HG02884 (cell line): Measurements from ENCODE around the gene KCNV2.

ENCODE experiments used
- ATAC-seq: cut with Tn5 transposase; IDR thresholded peaks from one replicate; pipeline ENCODE4 v1.9.1; 2021; ENCODE audit warnings: mild to moderate bottlenecking, moderate library complexity; ENCODE audit not compliant: unreplicated experiment

KCNV2 gene

DNA sequence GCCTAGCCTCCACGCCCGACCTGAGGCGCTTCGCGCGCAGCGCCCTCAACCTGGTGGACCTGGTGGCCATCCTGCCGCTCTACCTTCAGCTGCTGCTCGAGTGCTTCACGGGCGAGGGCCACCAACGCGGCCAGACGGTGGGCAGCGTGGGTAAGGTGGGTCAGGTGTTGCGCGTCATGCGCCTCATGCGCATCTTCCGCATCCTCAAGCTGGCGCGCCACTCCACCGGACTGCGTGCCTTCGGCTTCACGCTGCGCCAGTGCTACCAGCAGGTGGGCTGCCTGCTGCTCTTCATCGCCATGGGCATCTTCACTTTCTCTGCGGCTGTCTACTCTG is 1.4 kb downstream of the KCNV2 start:
- ATAC-seq = no peak

DNA sequence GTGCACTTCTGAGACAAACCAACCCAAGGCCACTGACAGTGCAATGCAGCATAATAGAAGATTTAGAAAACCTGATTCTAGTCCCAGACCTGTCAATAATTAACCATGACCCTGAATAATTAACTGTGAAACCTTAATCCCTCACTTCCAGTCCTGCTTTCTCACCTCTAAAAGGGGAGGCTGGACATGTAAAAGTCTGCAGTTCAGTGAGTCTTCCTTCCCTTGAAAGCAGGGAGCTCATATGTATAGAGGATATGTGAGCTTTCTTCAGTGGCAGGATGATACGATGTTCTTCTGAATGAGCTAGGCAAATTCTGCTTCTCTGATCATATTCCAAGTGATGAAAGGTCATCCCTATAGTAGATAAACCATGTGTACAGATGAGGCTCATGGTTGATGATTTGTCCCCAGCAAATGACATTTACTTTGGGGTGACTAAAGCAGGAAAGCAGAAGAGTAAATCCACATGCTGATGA is 2.9 kb downstream of the KCNV2 start:
- no peak for ATAC-seq

DNA sequence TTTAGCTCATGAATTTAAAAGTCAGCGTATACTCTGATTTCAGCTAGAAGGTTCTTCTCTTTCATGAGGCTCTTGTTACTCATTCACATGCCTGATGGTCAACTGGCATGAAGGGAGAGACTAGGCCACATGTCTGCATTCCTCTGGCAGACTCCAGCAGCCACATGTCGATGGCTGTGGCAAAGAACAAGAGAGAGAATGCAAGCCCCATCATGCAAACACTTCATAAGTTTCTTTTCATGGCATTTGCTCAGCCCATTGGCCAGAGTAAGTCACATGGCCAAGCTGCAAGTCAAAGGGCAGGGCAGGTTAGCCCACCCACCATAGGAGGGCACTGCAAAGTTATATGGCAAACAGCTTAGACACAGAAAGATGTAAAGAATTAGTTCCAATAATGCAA is 5.4 kb downstream of the KCNV2 start:
- ATAC-seq = no peak

DNA sequence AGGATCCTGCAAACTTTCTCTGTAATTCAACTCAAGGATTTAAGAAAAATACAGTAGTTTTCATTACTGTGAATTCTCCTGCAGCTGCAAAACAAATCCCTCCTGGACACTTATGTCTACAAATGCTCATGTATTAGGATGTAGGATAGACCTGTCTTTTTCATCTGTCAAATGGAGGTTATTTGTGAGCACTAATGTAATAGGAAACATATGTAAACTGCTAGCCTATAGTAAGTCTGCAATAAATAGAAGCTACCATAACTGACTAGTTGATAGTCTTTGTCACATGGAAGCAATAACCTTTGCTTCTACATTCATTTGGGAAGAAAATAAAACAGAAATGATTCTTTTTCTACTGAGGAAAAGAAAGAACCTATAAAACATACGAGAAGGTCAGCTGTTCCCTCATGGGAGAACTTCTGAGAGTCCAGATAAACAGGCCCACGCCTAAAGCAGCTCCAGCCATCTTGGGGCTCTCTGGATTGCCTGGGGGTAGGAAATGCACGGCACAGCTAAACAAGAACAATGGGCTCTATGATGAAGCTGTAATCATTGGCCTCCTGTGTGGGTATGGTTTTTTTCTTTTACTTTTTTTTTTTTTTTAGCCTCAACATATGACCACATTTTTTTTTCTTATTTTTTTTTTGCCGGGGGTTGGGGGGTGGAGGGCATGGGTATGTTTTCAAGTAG is 6.2 kb downstream of the KCNV2 start:
- ATAC-seq = no peak

DNA sequence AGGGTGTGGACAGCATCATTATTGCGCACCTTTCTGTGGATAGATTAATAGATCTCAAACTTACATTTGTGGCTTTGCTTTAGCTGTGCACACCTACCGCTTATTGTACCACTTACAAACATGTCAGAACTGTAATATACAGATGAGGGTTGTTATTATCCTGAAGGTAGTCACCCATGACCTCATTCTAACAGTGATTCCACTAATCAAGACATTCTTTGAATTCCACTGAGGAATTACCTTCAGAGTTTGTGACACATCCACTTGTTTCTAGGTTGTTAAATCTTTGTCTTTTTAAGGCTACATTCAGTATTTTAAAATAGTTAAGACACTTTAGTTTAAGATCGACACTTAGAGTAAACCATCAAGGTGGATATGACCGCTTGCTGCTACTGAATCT is 7.8 kb downstream of the KCNV2 start:
- no peak for ATAC-seq

DNA sequence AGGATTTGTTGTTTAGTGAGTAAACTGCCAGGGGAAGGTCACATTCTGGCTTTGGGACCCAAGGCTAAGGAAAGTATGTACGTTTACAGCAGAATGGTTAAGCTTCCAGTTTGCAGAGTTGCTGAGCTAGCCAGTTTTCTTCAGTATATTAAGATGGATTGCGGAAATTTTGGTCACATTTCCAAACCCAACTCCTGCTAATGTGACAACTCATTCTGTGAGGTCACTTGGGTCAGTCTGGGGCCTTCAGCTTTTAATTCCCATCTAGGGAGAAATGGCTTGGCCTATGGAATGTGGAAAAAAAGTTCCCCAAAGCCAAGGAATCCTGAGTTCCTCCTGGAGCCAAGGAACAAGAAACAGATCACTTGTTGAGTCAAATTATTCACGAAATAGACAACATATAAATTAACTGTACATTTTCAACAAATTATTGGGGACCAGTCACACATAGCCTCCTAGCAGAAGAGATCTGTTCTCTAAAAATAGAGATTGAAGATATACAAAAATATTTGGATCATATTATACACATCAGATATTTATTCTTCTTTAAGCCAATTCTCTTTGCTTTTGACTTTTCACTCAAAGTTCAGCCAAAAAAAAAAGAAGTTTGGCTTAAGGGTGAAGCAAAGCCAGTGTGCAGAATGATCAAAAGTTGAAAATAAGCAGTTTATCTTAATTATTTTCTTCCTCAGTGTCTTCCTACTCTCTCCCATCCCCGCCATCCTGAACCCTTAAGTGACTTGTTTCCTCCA is 8.8 kb downstream of the KCNV2 start:
- ATAC-seq = no peak

DNA sequence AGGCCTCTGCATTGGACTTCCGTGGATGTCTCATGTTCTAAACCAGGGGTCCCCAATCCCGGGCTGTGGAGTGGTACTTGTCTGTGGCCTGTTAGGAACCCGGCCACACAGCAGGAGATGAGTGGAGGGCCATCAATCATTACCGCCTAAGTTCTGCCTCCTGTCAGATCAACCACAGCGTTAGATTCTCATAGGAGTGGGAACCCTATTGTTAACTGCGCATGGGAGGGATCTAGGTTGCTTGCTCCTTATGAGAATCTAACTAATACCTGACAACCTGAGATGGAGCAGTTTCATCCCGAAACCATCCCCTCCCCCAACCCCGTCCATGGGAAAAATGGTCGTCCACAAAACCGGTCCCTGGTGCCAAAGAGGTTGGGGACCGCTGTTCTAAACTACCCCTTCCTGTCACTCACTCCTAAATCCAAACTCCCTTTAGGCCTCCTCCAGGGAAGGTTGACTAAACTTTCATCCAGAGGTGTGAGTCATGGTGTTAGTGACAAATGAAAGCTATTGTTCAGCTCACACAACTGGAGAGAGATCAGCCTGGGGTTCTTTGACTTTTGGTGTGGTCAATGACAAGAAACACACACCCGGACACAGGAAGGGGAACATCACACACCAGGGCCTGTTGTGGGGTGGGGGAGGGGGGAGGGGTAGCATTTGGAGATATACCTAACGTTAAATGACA is 9.5 kb downstream of the KCNV2 start:
- no peak for ATAC-seq

DNA sequence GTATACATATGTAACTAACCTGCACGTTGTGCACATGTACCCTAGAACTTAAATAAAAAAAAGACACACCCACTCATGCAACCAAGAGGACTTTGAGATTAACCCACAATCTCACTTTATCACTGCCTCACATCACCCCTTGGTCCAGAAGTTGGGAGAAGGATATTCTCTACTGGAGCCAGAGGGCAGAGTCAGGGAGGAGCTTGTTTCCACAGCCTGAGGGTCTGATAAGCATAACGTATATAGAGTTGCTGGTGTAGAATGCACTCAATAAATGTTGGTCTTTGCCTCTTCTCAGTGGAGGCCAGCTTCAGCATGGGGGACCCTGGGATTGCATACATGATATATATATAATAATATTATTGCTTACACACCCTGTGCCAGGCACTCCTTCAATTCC is 10.1 kb downstream of the KCNV2 start:
- ATAC-seq = no peak

DNA sequence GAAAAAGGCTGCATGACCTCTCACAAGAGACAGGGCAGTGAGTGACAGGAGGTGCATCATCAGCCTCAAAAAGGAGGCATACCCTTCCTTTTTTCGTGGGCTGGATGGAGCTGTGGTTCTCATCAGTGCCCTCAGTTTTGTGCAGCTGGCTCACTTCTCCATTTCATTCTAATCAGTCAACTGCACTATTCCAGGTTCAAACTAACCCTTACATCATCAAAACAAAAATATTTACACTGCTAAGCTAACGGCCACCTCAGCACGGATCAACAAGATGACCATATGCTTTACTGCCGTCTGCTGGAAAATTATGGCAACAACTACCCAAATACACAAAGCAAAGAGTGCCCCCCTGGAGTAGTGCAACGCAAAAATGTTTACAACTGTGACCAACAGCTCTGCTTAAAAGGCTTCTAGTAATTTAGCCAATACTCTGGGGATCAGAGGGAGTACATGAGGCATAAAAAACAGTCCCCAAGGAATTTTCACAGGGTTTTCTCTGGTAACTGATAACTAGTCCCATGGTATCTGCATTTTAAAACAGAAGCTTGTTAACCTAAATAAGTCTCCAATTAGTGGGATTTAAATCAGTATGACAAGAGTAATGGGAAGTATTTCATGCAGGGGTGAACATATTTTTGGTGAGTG is 10.8 kb downstream of the KCNV2 start:
- peak; percentile 81 for ATAC-seq

DNA sequence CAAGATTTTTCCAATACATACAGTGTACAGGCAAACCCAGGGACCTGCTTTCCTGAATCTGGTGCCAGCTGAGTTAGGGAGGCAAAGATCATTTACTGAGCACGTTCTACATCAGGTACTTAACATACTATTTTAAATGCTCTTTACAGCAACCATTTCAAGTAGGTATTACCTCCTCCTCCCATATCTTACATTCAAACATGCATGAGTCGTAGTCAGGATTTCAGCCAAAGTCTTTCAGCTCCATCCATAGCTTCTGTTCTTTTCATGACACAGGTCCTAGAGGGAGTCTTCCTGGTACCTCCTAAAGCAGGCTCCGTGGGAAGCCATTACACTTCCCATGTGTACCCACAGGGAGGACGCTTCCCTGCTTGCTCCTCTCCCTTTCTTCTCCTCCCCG is 11.7 kb downstream of the KCNV2 start:
- ATAC-seq = no peak

DNA sequence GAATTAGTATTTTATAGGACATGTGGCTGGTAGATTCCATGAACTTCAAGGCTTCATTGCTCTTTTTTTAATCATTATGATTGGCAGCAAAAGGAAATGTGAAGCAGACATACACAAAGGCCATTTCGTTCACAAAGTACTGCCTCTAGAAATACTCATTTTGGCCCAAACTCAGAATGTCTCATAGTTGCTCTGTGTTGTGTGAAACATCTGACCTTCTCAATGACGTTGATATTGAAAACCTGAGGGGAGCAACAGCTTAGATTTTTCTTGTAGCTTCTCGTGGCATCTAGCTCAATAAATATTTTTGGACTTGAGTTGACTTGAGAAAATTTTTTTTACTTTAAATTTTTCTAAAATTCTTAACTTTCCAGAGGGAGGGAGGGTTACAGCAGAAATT is 12.4 kb downstream of the KCNV2 start:
- ATAC-seq = no peak

DNA sequence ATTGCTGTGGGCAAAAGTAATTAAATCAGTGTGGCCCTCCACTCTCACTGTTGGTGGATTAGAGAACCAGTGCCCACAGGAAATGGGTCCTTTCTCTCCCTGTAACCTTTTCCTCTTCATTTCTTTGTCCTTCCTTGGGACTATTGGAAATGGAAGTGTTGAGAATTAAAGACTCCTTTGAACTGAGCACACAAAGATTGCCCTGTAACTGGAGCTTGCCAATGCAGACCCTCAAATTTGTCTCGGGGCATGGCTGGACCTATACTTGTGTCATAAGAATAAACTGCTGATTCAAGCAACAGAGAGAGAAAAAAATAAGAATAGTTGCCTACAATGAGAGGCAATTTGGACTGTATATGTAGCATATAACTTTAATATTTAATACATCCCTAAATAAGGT is 13.7 kb downstream of the KCNV2 start:
- ATAC-seq = no peak

DNA sequence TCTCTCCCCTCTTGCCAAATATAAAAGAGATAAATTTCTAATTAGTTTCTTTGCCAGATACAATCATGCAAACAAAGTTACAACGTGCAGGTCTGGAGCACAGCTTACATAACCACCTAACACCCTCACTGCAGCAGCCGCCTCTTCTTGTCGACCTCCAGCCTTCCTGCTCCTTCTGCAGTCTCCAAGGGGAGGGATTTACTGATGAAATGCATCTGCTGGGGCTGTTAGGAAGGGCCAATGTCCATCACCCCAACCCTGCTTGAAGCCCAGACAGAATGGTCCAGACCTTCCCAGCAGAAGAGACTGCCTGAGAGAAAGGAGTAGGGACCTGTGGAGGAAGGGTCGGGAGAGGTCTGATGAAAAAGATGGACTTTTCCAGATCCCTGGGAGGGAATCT is 15.2 kb downstream of the KCNV2 start:
- no peak for ATAC-seq

DNA sequence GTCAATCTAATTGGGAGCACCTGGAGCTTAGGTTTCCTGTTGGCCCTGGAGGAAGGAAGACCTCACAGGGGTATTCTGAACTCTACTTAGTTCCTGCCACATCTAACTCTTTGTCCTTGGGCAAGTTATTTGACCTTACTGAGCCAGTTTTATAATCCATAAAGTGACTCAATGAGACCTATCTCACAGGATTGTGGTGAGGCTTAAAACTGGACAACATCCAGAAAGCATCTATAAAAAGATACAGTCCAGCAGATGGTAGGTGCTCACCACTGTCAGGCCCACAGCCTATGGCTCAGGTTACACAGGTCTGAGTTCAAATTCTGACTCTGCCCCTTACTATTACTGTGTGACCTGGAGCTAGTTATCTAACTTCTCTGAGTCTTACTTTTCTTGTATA is 23.3 kb downstream of the KCNV2 start:
- ATAC-seq = no peak

DNA sequence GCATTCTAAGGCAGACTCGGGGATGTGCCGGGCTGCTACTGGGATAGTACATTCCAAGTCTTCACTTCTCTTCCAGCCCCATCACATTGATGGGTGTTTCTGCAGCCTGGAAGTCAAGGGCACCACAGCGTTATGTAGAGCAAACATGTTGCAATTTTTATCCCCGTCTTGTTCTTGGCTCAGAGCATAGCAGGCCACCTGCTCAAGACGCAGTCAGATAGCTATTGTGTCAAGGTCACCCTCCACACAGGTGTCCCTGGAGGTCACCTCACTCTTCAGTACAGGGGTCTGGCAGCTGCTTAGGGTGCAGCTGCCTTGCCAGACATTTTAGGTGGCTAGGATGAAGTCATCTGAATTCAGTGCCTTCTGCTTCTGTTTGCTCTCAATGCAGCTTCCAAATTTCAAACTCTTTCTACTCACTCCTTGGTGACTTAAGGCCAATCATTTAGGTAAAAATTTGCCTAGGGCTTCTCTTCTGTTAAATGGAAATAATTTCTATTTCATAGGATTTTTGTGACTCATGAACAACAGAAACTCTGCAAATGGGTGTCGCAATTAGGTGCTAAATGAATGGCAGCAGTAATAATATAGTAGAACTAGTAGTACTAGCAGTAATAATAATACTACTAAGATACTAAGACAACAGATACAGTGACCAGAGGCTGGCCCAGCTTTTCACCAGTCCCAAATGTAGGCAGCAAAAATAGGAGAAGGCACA is 24.3 kb downstream of the KCNV2 start:
- no peak for ATAC-seq

DNA sequence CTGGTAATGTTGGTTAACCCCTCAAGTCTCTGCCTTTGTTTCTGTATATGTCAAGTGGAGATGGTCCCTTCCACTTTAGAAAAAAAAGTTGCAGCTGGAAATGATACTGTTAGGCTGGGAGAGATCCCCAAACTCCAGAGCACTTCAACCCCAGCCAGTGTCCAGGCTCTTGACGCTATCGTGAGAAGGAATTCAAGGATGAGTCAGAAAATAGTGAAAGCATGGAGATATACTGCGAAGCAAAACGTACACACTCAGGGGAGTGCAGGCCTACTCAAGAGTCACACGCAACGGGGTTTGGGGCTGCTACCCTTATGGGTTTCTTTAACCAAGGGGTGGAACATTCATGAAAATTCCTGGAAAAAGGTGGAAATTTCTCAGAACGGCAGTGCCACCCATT is 24.9 kb downstream of the KCNV2 start:
- ATAC-seq = no peak

DNA sequence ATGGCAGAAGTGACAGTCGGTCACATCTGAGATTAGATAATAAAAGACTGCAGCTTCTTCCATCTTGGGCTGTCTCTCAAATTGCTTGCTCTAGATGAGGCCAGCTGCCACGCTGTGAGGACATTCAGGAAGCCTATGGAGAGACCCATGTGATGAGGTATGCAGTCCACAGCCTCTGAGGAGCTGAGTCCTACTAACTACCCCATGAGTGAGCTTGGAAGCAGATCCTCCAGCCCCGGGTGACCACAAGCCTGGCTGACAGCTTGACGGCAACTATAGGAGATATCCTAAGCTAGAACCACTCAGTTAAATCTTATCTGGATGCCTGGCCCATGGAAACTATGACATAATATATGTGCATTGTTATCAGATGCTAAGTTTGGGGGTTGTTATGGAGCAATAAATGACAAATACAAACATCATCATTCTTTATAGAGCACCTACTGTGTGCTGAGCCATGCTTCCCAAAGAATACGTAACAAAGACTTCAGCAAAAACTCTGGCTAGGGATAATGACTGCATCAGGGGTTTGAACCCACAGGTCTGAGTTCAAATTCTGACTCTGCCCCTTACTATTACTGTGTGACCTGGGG is 26.7 kb downstream of the KCNV2 start:
- no peak for ATAC-seq

DNA sequence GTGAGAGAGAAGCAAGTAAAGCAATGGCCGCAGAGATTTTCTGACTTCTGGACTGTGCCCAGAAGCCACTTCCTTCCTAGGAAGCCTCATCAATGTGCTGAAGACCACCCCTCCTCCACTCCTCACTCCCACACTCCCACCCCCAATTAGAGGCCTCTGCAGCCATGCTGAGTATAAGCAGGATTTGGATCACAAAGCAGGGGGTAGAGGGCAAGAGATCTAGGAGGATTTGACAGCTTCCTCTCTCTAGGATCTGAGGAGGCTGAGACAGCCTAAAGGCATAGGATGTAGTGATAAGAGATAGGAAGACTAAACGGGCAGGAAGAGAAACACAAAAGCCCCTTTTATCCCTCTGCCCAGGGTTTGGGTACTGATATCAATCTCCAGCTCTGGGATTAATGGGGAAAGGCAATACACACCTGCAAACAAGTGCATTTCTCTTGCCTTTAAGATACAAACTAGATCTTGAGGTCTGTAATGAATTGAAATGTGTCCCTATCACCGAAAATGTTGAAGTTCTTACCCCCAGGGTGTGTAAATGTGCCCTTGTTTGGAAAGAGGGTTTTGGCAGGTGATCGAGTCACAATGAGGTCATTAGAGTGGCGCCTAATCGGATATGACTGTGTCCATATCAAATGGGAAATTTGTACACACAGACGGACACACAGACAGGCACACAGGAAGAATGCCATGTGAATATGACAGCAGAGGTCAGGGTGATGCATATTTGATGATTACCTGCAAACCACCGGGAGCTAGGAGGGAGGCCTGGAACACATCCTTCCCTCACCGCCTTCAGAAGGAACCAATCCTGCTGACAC is 28.5 kb downstream of the KCNV2 start:
- no peak for ATAC-seq

DNA sequence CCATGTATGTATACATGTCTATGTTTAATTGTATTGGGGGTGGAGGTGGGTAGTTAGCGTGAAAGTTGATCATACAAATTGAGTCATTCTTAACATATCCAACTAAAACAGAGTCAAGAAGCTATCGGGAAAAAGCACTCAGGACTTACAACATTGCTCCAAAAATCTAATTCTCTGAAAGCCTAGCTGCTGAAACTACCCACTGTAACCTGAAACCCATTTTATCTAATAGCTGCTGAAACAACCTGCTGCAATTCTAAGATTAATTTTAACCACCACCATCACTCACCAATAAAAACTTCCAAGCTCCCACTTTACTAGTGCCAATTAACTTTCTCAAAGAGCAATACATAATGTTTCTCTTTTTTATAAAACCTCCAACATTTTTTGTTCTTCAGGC is 32.2 kb downstream of the KCNV2 start:
- no peak for ATAC-seq

DNA sequence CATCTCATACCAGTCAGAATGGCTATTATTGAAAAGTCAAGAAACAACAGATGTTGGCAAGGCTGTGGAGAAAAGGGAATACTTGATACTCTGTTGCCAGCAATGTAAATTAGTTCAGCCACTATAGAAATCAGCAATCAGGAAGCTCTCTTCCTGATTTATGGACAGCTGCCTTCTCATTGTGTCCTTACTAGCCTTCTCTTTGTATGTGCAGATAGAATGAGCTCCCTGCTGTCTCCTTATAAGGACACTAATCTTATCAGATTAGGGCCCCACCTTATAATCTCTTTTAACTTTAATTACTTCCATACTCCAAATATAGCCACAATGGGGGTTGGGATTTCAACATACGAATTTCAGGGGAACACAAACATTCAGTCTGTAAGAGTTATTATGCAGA is 38.0 kb downstream of the KCNV2 start:
- no peak for ATAC-seq
